ENCODE results near the gene ATP13A1. TPM values are rescaled to one million over a fixed set of nuclear protein-coding genes. Genes with fewer than 3 reads are reported as not detected.
"Not testable (repeated sequence)": the region's sequence is repeated elsewhere in the genome, so short reads cannot be mapped to it uniquely, and the experiment has no call there.

ATP13A1 gene
- total RNA-seq, 2 experiments from 2014 or later: 84.8 to 87.6 TPM

- H3K9me3 ChIP-seq (ENCODE audit: control insufficient read depth in 1 of 2, insufficient read depth in 1 of 2, low read length in 2 of 2): no peaks in the 10 kb centered on the region
- no peaks in the 10 kb centered on the region for H3K27me3 Mint-ChIP-seq
- no peak for TF ChIP-seq CTCF (IDR thresholded peaks at IDR 0.05)
- no peak overlapping the region for H3K27ac Mint-ChIP-seq
- ChIA-PET POLR2A (interaction anchor here (0.7 to 1.5 kb wide), 4 partner anchors 11 to 56 kb away, joined by 3 to 5 read pairs (median 4); partner anchors contain the start of gene ZNF101), CTCF (interaction anchor here (0.6 to 1.4 kb wide), 2 partner anchors 8 to 60 kb away, joined by 3 to 6 read pairs; no protein-coding TSS in a partner anchor)
- H3K27me3 ChIP-seq (ENCODE audit: control insufficient read depth in 1 of 2, insufficient read depth in 2 of 2, low read length in 2 of 2): no peaks in the 10 kb centered on the region
- H3K36me3 Mint-ChIP-seq (ENCODE audit: low read depth): peaks cover 39% of the 10 kb centered on the region
- peaks cover 64% of the 10 kb centered on the region for H3K4me1 Mint-ChIP-seq (ENCODE audit: low read depth)
- H3K36me3 ChIP-seq (ENCODE audit: insufficient read depth, low read length): peaks cover 14% of the 10 kb centered on the region
- no peak for DNase-seq
- no peak for ATAC-seq (ENCODE audit: poor library complexity)
- no peaks in the 10 kb centered on the region for H3K9me3 Mint-ChIP-seq
- H3K4me1 ChIP-seq (ENCODE audit: insufficient read depth, low read length): peaks cover 54% of the 10 kb centered on the region
- intact Hi-C loops (cut with DNase I, micrococcal nuclease): no loop called here
- H3K27ac ChIP-seq (ENCODE audit: low read depth in 1 of 2, low read length in 2 of 2): no peak overlapping the region
- peak overlapping the region; percentile 34 for H3K4me3 Mint-ChIP-seq
- no peak overlapping the region for H3K4me3 ChIP-seq (ENCODE audit: low read length)
Measured at GRCh38 chr19:19613506-19613905, 50.0 kb downstream of the ATP13A1 start.

GRCh38 chr19:19610376-19611202, 52.9 kb downstream of the ATP13A1 start:
- H3K4me1 Mint-ChIP-seq (ENCODE audit: low read depth): peaks cover 60% of the 10 kb centered on the region
- H3K36me3 Mint-ChIP-seq (ENCODE audit: low read depth): peaks cover 39% of the 10 kb centered on the region
- no peak overlapping the region for H3K4me3 ChIP-seq (ENCODE audit: low read length)
- intact Hi-C loops (cut with DNase I, micrococcal nuclease): no loop called here
- ChIA-PET POLR2A (interaction anchor here (0.6 kb wide), 1 partner anchor 37 kb away, joined by 4 read pairs; no protein-coding TSS in a partner anchor), CTCF (no interaction called here)
- H3K36me3 ChIP-seq (ENCODE audit: insufficient read depth, low read length): peaks cover 17% of the 10 kb centered on the region
- H3K9me3 Mint-ChIP-seq: no peaks in the 10 kb centered on the region
- H3K27me3 ChIP-seq (ENCODE audit: control insufficient read depth in 1 of 2, insufficient read depth in 2 of 2, low read length in 2 of 2): no peaks in the 10 kb centered on the region
- no peak for TF ChIP-seq CTCF (IDR thresholded peaks at IDR 0.05)
- H3K27ac Mint-ChIP-seq: no peak overlapping the region
- H3K27ac ChIP-seq (ENCODE audit: low read depth in 1 of 2, low read length in 2 of 2): no peak overlapping the region
- no peak overlapping the region for H3K4me3 Mint-ChIP-seq
- DNase-seq (no peak), ATAC-seq (ENCODE audit: poor library complexity) (no peak)
- peaks cover 51% of the 10 kb centered on the region for H3K4me1 ChIP-seq (ENCODE audit: insufficient read depth, low read length)
- H3K27me3 Mint-ChIP-seq: no peaks in the 10 kb centered on the region
- H3K9me3 ChIP-seq (ENCODE audit: control insufficient read depth in 1 of 2, insufficient read depth in 1 of 2, low read length in 2 of 2): no peaks in the 10 kb centered on the region

GRCh38 chr19:19606686-19607085, 56.8 kb downstream of the ATP13A1 start:
- POLR2A ChIA-PET: interaction anchor here (0.6 to 2.1 kb wide), 8 partner anchors 13 to 126 kb away, joined by 3 to 6 read pairs (median 4); partner anchors contain the start of genes TSSK6 and ZNF14
- intact Hi-C loops (cut with DNase I, micrococcal nuclease): loop anchor here in 1 of 2 experiments (1.0 to 2.0 kb wide), 2 partner anchors 8 to 16 kb away; no protein-coding TSS in a partner anchor
- peak overlapping the region; percentile 86 for H3K27ac Mint-ChIP-seq

More at GRCh38 chr19:19606686-19607085, 56.8 kb downstream of the ATP13A1 start:
- ATAC-seq (ENCODE audit: poor library complexity); H3K4me3 ChIP-seq (ENCODE audit: low read length); H3K9me3 Mint-ChIP-seq; H3K9me3 ChIP-seq (ENCODE audit: control insufficient read depth in 1 of 2, insufficient read depth in 1 of 2, low read length in 2 of 2); DNase-seq; H3K27me3 ChIP-seq (ENCODE audit: control insufficient read depth in 1 of 2, insufficient read depth in 2 of 2, low read length in 2 of 2); H3K36me3 ChIP-seq (ENCODE audit: insufficient read depth, low read length); H3K27me3 Mint-ChIP-seq: not testable (repeated sequence)
- H3K36me3 Mint-ChIP-seq (ENCODE audit: low read depth): peaks cover 33% of the 10 kb centered on the region
- H3K4me3 Mint-ChIP-seq: peak overlapping the region; percentile 77
- peaks cover 62% of the 10 kb centered on the region for H3K4me1 Mint-ChIP-seq (ENCODE audit: low read depth)
- Histone ChIP-seq H3K4me1 (ENCODE audit: insufficient read depth, low read length) (peaks cover 64% of the 10 kb centered on the region), H3K27ac (ENCODE audit: low read depth in 1 of 2, low read length in 2 of 2) (peak overlapping the region; percentile 64 to 66)
- CTCF ChIA-PET: interaction anchor here (1.1 to 2.6 kb wide), 8 partner anchors 8 to 74 kb away, joined by 4 to 20 read pairs (median 6); partner anchors contain the start of gene GMIP
